HG02938 (cell line): ENCODE data around the gene SFXN3.
A peak's percentile ranks its signal among the peaks of the same experiment; 100 is the strongest.

Source experiments
- ATAC-seq: cut with Tn5 transposase; IDR thresholded peaks from one replicate; pipeline ENCODE4 v1.9.1; 2021; ENCODE audit warnings: mild to moderate bottlenecking, moderate library complexity; ENCODE audit not compliant: unreplicated experiment

The SFXN3 gene, protein sequence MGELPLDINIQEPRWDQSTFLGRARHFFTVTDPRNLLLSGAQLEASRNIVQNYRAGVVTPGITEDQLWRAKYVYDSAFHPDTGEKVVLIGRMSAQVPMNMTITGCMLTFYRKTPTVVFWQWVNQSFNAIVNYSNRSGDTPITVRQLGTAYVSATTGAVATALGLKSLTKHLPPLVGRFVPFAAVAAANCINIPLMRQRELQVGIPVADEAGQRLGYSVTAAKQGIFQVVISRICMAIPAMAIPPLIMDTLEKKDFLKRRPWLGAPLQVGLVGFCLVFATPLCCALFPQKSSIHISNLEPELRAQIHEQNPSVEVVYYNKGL

DNA sequence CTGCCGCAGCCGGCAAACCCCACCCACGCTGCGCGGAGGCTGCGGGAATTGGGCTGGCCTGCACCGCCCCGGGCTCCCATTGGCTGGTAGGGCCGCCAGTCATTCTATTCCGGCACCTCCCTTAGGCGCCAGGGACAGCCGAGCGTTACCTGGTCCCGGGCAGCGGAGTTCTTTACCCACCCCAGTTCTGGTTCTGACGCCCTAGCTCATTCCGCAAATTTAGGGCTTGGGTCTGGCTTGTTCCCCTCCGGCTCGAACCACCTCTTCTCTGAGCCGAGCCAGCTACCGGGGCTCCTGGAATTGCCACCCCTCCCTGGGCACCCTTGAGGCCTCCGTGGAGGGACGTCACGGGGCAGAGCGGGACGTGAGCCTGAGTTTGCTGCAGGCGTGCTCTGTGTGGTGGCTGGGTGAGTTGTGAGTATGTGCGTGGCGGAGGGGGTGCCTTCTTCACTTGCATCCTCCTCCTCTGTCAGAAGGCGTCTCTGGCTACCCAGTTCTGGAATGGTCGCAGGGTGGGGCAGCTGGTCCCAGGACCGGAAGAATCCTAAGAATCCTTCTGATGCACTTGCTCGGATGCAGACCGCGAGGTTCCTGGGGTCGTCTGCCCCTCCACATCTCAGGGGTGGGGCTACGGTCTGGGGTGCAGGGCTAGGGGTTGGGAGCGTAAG is at the start of gene SFXN3, which contains the start of gene PDZD7:
Gene SFXN3 (plus strand): TSS at position 107 of the 668 bp plus-strand sequence. CDS start 3,461 bp downstream, outside the sequence.
Gene PDZD7 (minus strand): TSS at position 2 of the 668 bp plus-strand sequence. CDS start 910 bp downstream, outside the sequence.
- ATAC-seq = peak; percentile 71

DNA sequence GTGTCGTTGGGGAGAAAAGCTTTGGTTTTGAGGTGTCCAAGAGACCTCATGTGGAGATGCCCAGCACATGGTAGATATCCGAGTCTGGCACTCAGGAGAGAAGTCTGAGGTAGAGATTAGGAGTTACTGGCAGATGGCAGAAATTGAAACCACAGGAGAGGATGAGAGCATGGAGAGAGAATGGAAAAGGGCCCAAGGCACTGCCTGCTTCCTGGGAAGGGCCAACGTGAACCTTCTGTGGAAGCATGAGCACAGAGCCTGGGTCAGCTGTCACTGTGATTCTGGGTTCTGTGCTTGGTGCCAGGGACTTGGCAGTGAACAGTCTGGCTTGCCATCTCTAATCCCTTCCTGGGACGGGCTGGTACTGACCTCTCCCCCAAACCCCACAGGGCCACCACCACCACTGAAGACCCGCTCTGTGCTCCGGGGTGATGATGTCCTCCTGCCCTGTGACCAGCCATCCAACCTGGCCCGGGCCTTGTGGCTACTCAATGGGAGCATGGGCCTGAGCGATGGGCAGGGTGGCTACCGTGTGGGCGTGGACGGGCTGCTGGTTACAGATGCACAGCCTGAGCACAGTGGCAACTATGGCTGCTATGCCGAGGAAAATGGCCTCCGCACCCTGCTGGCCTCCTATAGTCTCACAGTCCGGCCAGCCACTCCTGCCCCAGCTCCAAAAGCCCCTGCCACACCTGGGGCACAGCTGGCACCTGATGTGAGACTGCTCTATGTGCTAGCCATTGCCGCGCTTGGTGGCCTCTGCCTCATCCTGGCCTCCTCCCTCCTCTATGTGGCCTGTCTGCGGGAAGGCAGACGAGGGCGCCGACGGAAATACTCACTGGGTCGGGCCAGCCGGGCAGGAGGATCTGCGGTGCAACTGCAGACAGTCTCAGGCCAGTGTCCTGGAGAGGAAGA is 47.9 kb upstream of the SFXN3 start:
- no peak for ATAC-seq

DNA sequence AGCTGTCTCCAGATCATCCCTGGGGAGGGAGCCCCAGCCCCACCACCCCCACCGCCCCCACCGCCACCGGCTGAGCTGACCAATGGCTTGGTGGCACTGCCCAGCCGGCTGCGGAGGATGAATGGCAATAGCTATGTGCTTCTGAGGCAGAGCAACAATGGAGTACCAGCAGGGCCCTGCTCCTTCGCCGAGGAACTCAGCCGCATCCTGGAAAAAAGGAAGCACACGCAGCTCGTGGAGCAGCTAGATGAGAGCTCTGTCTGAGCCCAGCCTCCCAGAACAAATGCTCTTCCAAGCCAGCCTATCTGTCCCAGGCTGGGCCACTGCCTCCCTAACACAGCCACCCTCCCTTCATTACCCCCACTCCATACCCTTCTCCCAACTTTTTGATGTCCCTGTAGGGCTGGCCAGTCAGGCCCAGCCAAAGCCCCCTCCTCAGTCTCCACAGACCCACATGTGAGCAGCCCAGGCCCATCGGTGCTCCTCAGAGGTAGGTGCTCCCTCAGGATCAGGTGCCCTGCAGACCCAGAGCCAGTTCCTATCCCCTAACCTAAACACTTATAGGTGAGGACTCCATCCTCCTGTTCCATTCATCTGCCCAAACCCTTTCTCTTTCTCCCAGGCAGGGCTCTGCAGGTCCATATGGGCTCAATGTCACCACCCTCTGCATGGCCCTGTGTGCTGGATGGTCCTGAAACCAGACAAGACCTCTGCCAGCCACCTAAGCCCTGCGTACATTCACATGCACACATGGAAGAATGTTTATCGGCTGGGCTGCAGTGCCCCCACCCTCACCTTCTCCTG is 47.0 kb upstream of the SFXN3 start:
- ATAC-seq = no peak

DNA sequence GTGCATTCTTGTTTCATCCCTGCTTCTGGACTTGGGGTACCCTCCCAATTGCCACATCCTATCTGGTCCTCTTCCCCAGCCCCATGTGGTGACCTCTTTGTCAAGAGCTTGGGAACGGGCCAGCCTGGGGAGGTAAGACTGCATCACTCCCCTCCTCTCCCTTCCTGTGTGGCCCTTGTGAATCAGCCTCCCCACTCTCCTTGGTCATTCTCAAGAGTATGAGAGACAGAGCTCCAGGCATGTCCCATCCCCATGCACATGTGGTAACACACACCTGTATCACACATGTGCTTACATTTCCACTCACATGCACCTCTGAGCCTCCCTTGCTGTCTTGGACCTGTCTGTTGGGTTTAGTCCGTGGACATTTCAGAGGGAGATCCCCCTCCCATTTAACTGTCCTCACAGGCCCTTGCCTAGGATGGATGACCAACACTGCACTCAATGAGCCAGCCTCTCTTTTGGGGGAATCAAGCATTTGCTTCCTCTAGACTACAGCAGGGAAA is 46.3 kb upstream of the SFXN3 start:
- ATAC-seq = no peak

DNA sequence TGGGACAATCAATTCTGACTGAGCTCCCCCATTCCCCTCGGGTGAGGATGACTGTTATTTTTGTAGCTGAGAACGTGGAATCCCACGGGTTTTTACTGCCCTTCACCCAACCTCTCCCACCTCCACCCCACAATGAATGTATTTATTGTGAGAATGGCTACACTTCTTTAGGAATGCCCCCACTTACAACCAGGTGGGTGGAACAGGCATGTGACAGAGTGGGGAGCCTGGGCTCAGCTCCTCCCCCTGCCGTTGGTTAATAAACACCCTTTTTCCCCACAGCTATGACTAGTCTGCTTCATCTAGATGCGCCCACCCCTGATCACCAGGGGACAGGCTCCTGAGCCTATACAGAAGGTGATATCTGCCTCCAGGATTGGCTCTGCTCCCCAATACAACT is 45.7 kb upstream of the SFXN3 start:
- no peak for ATAC-seq

DNA sequence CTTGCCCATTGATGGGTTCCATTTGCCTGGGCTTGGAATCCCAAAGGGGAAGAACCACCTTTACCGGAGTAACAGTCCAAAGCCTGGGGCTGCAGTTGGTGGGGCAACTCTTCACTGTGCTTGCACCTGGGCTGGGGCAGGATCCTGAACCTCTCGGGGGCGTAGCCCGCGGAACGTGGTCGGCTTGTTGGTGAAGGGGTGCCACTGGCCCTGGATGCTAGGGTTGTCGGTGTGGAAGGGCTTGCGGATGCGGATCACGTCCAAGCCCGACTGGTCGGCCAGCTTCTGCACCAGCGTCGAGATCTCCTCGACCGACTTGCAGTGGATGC is 44.4 kb upstream of the SFXN3 start:
- no peak for ATAC-seq

DNA sequence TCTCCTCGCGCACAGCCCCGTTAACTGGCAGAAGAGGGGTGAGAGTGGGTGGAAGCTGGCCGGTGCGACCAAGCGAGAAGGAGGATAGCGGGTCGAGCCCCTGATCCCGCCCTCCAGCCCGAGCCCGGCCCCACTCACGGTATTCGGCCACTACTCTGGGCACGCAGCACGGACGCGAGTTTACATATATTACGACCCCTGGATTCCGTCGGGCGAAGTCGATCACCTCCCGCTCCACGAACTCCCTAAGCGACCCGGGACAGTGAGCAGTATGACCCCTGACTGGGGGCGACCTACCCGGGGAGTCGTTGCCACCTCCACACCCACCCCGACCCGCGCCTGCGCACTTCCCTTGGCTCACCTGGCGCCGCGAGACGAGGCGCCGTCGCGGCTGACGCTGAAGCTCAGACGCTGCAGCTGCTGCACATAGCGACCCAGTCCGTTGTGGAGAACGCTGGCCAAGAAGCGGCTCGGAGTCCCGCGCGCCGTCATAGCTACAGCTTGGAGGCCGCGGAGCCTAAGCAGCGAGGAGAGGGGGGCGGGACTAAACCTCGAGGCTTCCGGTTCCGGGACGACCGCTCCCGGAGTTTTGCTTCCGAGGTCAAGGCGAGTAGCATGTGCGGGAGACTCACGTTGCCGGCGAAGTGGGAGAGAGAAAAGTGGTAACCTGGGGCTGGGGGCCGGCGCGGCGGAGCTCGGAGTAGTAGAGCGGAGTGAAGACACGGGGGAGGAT is 43.9 kb upstream of the SFXN3 start, which contains the start of the genes MRPL43 and TWNK:
Gene MRPL43 (minus strand): TSS at position 546 of the 733 bp plus-strand sequence. CDS start 54 bp downstream, at position 492.
Gene TWNK (plus strand): TSS at position 592 of the 733 bp plus-strand sequence. CDS start 668 bp downstream, outside the sequence.
- peak; percentile 83 for ATAC-seq

DNA sequence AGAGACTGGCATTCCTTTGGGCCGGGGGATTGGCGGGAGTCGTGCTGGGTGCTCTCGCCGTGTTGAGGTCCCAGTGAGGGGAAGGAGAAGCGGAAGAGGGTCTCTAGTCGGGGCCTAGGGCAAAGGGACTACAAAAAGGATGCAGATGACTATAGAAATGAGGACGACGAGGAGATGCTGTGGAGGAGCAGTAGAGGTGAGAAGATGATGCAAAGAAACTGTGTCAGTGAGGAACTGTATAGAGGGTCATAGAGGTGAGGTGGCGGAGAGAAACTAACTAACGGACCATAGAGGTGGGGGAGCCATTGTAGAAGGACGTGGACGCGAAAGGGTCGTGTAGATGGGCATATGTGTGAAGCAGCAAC is 43.4 kb upstream of the SFXN3 start:
- no peak for ATAC-seq

DNA sequence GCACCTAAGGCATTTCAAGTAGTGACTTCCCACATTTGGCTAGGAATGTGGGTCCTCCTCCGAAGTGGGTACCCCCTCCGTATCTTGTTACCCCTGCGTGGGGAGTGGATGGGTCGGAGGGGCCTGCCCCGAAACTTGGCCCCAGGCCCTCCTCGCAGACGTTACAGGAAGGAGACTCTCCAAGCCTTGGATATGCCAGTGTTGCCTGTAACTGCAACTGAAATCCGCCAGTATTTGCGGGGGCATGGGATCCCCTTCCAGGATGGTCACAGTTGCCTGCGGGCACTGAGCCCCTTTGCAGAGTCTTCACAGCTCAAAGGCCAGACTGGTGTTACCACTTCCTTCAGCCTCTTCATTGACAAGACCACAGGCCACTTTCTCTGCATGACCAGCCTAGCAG is 42.9 kb upstream of the SFXN3 start:
- ATAC-seq = no peak

DNA sequence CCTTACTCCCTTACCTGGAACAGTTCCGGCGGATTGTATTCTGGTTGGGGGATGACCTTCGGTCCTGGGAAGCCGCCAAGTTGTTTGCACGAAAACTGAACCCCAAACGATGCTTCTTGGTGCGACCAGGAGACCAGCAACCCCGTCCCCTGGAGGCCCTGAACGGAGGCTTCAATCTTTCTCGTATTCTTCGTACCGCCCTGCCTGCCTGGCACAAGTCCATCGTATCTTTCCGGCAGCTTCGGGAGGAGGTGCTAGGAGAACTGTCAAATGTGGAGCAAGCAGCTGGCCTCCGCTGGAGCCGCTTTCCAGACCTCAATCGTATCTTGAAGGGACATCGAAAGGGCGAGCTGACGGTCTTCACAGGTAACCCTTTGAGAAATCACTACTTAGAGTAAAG is 41.9 kb upstream of the SFXN3 start:
- ATAC-seq = no peak

DNA sequence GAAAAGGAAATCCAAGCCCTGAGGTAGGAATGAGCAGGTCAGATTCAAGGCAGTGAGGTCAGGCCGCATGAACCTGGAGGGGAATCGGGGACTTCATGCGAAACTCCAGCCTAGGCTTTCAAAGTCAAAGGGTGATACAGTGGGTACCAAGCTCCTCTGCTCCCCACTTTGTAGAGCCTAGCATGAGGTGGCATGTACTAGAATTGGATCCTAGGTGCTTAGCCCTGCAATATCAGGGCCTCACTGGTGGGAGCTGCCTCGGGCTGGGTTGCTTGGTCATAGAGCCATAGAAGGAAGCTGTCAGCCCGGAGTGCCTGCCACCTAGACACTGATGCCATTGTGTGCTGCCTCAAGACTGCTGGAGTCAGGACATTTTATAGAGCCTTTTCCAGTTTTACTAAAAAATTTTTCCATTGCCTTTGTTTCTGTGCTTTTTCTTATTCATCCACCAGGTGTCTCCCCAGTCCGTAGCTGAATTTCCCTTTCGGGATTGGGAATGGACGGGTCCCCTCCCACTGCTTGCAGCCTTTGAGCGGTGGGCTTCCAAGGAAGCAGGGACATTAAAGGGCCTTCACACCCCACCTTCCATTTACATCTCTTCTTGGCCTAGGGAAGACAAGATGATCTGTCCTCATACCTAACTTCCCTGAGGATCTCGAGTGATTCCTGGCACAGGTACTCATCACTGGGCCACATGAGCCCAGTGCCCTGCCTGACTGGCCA is 36.9 kb upstream of the SFXN3 start:
- no peak for ATAC-seq

DNA sequence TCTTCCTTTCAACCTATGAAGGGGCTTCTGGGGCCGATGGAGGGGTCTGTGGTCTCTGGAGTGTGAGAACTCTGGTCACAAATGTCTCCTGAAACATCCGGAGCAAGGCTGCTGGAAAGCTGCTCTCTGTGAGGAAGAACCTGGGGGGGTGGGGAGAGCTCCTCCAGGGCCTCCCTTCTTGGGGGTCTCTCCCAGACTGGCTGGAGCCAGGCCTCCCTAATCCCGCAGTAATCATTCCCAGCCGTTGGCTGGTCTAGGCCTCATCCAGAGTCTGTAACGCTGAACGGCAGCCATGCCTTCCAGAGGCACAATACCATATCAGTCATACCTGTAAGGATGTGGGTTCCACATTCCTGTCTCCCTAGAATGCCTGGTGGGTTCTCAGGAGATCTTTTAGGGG is 35.9 kb upstream of the SFXN3 start:
- no peak for ATAC-seq

DNA sequence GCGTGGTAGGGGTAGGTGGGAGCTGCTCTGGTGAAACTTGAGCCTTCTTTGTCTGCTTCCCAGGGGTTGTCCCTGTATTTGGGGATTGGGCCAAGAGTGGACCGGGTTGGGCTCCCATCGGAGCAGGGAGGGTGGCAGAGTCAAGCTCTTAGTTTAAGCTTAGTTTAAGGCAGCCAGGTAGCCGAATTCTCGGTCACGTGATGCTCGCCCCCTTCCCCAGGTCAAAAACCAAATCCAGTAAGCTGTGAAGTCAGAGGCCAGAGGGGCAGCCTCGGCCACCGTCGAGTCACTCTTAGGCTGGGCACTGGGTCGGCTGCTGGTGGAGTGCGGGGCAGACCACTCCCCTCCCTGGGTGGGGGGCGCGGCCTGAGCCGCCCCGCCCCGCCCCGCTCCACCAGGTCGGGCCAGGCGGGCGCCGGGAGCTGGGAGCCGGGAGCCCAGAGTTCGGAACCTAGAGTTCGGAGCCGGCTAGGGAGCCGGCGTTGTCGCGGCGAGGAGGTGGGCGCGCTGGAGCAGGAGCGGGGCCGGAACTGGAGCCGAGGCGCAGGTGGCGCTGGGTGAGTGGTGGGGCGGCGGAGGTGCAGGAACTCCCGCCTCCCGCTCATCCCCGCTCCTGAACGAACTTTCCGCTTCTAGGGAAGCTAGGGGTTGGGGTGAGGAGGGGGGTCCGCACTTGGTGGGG is 34.2 kb upstream of the SFXN3 start:
- ATAC-seq = no peak

DNA sequence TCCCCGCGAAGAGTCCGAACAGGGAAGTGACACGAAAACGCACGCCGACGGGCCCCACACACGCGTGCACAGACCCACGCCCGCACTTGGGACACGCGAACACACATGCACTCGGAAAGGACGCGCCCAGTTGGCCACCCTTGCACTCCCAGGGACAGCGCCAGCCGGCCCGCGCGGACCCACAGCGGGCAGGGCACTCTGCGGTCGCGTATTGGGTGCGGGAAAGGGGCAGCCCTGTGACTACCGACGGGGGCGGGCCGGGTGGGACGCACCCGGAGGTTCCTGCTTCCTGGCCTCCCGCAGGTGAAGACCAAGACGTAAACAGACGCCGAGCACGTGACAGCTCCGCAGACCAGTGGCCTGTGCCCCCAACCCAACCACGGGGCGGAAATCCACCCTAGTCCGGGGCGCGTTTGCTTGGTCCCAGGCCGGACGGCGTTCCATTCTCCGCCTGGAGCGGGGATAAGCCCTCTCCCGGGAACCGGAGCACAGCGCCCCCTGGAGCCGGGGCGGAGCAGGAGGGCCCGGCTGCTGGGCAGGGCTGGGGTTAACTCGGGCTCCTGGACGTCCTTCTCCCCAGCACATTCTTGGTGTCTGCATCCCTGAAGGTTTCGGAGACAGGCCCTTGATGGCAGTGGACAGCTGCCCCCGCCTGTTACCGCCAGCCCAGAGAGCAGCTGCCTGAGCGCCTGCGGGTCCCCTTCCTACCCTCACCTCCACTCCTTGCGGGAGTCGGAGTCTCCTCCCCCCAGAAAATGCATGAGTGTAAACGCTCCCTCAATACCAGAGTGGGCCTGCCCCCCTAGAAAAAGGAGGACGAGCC is 33.5 kb upstream of the SFXN3 start:
- ATAC-seq = no peak

DNA sequence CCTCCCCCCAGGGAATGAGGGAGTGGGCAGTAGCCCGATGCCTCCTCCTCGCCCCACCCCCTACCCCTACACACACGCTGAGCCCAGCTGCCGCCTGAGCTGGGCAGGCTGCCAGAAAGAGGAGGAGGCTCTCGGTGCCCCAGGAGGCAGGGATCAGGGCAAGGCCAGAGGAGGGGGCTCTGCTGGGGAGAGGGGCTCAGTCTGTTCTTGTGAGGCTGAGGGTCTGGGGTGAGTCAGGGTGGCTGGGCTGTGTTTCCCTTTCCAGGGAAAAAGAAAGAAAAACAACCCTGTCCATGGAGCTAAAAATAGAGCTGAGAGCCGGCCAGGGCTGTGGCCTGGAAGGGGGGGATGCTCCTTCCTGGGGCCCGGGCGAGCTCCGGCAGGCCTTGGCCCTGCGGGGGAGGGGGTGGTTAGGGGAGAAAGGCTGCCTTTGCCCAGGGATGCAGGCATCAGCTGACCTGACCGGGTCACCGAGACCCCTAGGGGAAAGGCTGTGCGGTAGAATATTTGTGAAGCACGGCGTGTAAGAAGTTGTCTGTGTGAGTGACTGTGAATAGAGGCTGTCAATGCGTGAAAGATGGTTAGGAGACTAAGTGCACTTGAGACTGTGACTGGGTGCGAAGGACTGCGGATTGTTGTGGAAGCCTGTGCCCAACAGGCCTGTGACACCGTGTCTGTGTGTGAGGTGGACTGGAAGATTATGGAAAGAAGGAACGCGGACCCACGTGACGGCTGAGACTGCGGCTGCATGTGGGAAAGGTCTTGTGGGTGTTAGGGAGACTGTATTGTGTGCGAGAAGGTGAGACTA is 32.6 kb upstream of the SFXN3 start:
- peak; percentile 7 for ATAC-seq

DNA sequence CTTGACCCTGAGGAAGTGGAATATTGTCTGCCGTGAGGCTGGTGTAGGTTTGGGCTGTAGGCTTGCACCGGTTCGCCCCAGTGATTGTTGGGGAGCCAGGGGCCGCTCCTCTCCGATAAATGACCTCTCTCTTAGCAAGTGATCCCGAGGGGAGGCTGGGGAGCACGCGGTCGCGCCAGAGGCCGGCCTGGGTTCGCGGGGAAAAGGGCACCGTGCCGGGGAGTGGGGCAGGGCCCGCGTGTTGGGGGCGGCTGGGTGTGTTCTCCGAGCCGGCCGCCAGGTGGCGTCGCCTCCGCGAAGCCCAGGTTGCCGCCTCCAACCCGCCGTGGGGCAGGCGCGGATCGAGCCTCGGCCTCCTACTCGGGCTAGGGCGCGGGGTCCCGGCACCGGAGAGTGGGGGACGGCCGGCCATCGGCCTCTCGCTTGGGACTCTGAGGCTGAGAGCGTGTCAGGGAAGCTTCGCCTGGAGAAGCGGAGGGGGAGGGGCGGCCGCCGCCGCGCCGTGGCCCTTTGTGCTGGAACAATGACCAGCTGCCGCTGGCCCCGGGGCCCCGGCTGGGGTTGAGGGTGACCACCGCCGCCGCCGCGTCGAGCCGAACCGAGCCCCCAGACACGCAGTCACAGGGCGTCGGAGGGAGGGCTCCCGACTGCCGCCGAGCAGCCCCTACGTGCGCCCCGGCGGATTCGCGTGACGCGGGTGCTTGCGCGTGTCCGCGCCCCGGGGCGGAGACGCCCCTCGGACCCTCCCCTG is 31.9 kb upstream of the SFXN3 start:
- ATAC-seq = peak; percentile 42
